Body of pancreas (tissue), 4 donors: Measurements from ENCODE around the gene PKN3. TPM values are rescaled to one million over a fixed set of nuclear protein-coding genes. Genes with fewer than 3 reads are reported as not detected.

Experiments used
- ATAC-seq: fragments of 150-250 bp; one replicate; pipeline ENCODE4 v1.9.1; 2016
- DNase-seq, 4 donors: peaks; one replicate each; pipeline ENCODE4 v3.0.0-alpha.2; 2019
- H3K27ac ChIP-seq, 4 donors: fragments of 200-600 bp; sonication (generic); 1 replicate in 3 of 4; 2 replicates in 1 of 4; pipeline versions ENCODE4 v1.5.1 to v1.6.1; 2016 to 2019; ENCODE audit warnings: mild to moderate bottlenecking in 1 of 4, mixed read lengths in 1 of 4, moderate library complexity in 1 of 4
- H3K27me3 ChIP-seq, 2 donors: fragments of 200-600 bp; sonication (generic); one replicate each; pipeline ENCODE4 v1.6.0; 2016; ENCODE audit warnings: mild to moderate bottlenecking in 1 of 2
- H3K36me3 ChIP-seq, 2 donors: fragments of 200-600 bp; sonication (generic); replicated peaks in 1 of 2; 2 replicates each; pipeline ENCODE4 v1.5.1; 2016; ENCODE audit warnings: low read depth in 2 of 2; ENCODE audit not compliant: insufficient read depth in 1 of 2
- H3K4me1 ChIP-seq: fragments of 200-600 bp; sonication (generic); one replicate; pipeline ENCODE4 v1.6.0; 2016
- H3K4me3 ChIP-seq, 2 donors: fragments of 200-600 bp; sonication (generic); 1 replicate in 1 of 2; 2 replicates in 1 of 2; pipeline ENCODE4 v1.5.1; 2016 to 2019
- H3K9me3 ChIP-seq, 3 donors: fragments of 200-600 bp; sonication (generic); 1 replicate in 2 of 3; 2 replicates in 1 of 3; pipeline ENCODE4 v1.5.1; 2016
- CTCF ChIP-seq, 7 experiments: fragments of 450-650 bp in 4 of 7; fragments of 200-600 bp in 3 of 7; sonication (generic) in 3 of 7; IDR thresholded peaks; one replicate each; pipeline ENCODE4 v1.5.1; 2016 to 2019; ENCODE audit warnings: antibody characterized with exemption in 7 of 7
- POLR2A ChIP-seq, 3 donors: fragments of 450-650 bp; IDR thresholded peaks; one replicate each; pipeline ENCODE4 v1.6.1; 2016; ENCODE audit warnings: antibody characterized with exemption in 3 of 3, mild to moderate bottlenecking in 2 of 3
- WGBS, 2 donors: methylation state at CpG; one replicate each; pipeline ENCODE4 v1.1.5; 2017; 5-methylcytosine and 5-hydroxymethylcytosine counted together
- intact Hi-C: fragments of 100-400 bp; cut with DNase I; formaldehyde crosslinking; loops from one replicate; pipeline ENCODE4 v1.15.1; 2023
- total RNA-seq, 2 donors: library from RNA; depleted of rRNA; stranded (reverse); fragments of >200 nt; gene quantifications; one replicate each; pipeline ENCODE4 v1.1.0, GENCODE V29; 2016

Gene PKN3
- total RNA-seq, 2 donors from 2014 or later: 4.9 to 10.2 TPM

GRCh38 chr9:128729302-128729701 lies 27.0 kb downstream of the PKN3 start:
- H3K27me3 ChIP-seq: no peaks in the 10 kb centered on the region
- no peak overlapping the region for H3K27ac ChIP-seq
- no peaks in the 10 kb centered on the region for H3K36me3 ChIP-seq
- intact Hi-C loops: no loop called here
- peaks cover 8% of the 10 kb centered on the region for H3K4me1 ChIP-seq
- DNase-seq (no peak), ATAC-seq (no peak)
- H3K4me3 ChIP-seq: no peak overlapping the region
- WGBS, 2 donors: 84 to 86% methylated on average over 5 of the region's 5 CpGs
- no peaks in the 10 kb centered on the region for H3K9me3 ChIP-seq
- TF ChIP-seq POLR2A (IDR thresholded peaks at IDR 0.05): no peak
- TF ChIP-seq CTCF (IDR thresholded peaks at IDR 0.05): no peak

- H3K27me3 ChIP-seq: no peaks in the 10 kb centered on the region
- TF ChIP-seq POLR2A (IDR thresholded peaks at IDR 0.05): no peak
- no peak for TF ChIP-seq CTCF (IDR thresholded peaks at IDR 0.05)
- ATAC-seq (no peak), DNase-seq (no peak)
- WGBS, 2 donors: 91 to 93% methylated on average over 19 to 27 of the region's 27 CpGs
- peaks cover 1% of the 10 kb centered on the region for H3K4me1 ChIP-seq
- H3K9me3 ChIP-seq: no peaks in the 10 kb centered on the region
- H3K27ac ChIP-seq: no peak overlapping the region
- intact Hi-C loops: loop anchor here (10.0 kb wide), 1 partner anchor 95 kb away; the partner anchor contains the start of gene SPOUT1
- H3K4me3 ChIP-seq: no peak overlapping the region
- no peaks in the 10 kb centered on the region for H3K36me3 ChIP-seq
Measured at GRCh38 chr9:128729766-128730517, 27.6 kb downstream of the PKN3 start.

GRCh38 chr9:128731093-128731492 lies 28.8 kb downstream of the PKN3 start:
- H3K4me1 ChIP-seq: peaks cover 8% of the 10 kb centered on the region
- H3K27me3 ChIP-seq: no peaks in the 10 kb centered on the region
- no peaks in the 10 kb centered on the region for H3K9me3 ChIP-seq
- DNase-seq: no peak
- intact Hi-C loops: loop anchor here (10.0 kb wide), 1 partner anchor 94 kb away; the partner anchor contains the start of gene SPOUT1
- H3K36me3 ChIP-seq: no peaks in the 10 kb centered on the region
- ATAC-seq: no peak
- H3K4me3 ChIP-seq: no peak overlapping the region
- no peak for TF ChIP-seq POLR2A (IDR thresholded peaks at IDR 0.05)
- TF ChIP-seq CTCF (IDR thresholded peaks at IDR 0.05): no peak
- H3K27ac ChIP-seq: no peak overlapping the region
- WGBS, 2 donors: 86 to 88% methylated on average over 11 to 13 of the region's 13 CpGs

GRCh38 chr9:128731691-128732090 lies 29.4 kb downstream of the PKN3 start:
- no peak for ATAC-seq
- Histone ChIP-seq H3K36me3 (no peaks in the 10 kb centered on the region), H3K27me3 (no peaks in the 10 kb centered on the region), H3K4me3 (no peak overlapping the region), H3K4me1 (peaks cover 8% of the 10 kb centered on the region), H3K9me3 (no peaks in the 10 kb centered on the region), H3K27ac (no peak overlapping the region)
- intact Hi-C loops: loop anchor here (10.0 kb wide), 1 partner anchor 93 kb away; the partner anchor contains the start of gene SPOUT1
- TF ChIP-seq CTCF (IDR thresholded peaks at IDR 0.05) (no peak), POLR2A (IDR thresholded peaks at IDR 0.05) (no peak)
- WGBS, 2 donors: 80 to 84% methylated on average over 3 to 9 of the region's 9 CpGs
- no peak for DNase-seq
